ENCODE data around the gene DDX10. TPM values are rescaled to one million over a fixed set of nuclear protein-coding genes. Genes with fewer than 3 reads are reported as not detected.

DDX10 gene
- polyA plus RNA-seq, 1 donor from 2014 or later: 15.9 TPM

DNA sequence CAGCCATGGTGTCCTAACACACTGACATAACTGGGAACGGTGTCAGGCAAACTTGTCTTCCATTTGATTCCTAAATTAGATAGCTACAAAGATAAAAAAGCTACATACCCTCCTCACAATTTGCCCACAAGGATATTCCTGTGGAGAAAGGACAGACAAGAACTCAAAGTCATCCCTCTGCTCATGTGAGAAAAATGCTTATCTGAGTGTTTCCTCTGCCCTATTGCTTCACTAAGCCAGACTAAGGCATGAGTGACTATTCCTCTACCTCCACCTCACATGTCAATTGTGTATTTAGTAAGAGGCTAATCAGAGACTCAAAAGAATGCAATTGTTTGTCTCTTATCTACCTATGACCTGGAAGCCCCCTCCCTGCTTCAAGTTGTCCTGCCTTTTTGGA, 247.7 kb downstream of the DDX10 start:
- H3K4me3 ChIP-seq (ENCODE audit: low read length): no peak overlapping the region
- H2AFZ ChIP-seq (ENCODE audit: low read depth, low read length): no peak overlapping the region
- no peaks in the 10 kb centered on the region for H3K36me3 ChIP-seq (ENCODE audit: insufficient read depth, low read length)
- no peaks in the 10 kb centered on the region for H3F3A ChIP-seq (ENCODE audit: insufficient read depth, low read length, poor library complexity, severe bottlenecking)
- H3K9me3 ChIP-seq (ENCODE audit: low read length): no peaks in the 10 kb centered on the region
- H3K9me2 ChIP-seq (ENCODE audit: insufficient read depth, low read length): no peaks in the 10 kb centered on the region
- no peaks in the 10 kb centered on the region for H3K27me3 ChIP-seq (ENCODE audit: insufficient read depth, low read depth, low read length)
- no peaks in the 10 kb centered on the region for H3K79me2 ChIP-seq (replicated peaks; ENCODE audit: insufficient read depth, low read length)
- H4K20me1 ChIP-seq (ENCODE audit: insufficient read depth): no peaks in the 10 kb centered on the region
- TF ChIP-seq MXI1 (conservative IDR thresholded peaks at IDR 0.05; ENCODE audit: poor library complexity, severe bottlenecking): no peak
- TF ChIP-seq EP300 (conservative IDR thresholded peaks at IDR 0.05; ENCODE audit: poor library complexity, severe bottlenecking): no peak
- no peak for TF ChIP-seq POLR2AphosphoS5 (IDR thresholded peaks at IDR 0.05)
- TF ChIP-seq TAF1 (IDR thresholded peaks at IDR 0.05; ENCODE audit: low read depth): no peak
- TF ChIP-seq, protein P1, sequence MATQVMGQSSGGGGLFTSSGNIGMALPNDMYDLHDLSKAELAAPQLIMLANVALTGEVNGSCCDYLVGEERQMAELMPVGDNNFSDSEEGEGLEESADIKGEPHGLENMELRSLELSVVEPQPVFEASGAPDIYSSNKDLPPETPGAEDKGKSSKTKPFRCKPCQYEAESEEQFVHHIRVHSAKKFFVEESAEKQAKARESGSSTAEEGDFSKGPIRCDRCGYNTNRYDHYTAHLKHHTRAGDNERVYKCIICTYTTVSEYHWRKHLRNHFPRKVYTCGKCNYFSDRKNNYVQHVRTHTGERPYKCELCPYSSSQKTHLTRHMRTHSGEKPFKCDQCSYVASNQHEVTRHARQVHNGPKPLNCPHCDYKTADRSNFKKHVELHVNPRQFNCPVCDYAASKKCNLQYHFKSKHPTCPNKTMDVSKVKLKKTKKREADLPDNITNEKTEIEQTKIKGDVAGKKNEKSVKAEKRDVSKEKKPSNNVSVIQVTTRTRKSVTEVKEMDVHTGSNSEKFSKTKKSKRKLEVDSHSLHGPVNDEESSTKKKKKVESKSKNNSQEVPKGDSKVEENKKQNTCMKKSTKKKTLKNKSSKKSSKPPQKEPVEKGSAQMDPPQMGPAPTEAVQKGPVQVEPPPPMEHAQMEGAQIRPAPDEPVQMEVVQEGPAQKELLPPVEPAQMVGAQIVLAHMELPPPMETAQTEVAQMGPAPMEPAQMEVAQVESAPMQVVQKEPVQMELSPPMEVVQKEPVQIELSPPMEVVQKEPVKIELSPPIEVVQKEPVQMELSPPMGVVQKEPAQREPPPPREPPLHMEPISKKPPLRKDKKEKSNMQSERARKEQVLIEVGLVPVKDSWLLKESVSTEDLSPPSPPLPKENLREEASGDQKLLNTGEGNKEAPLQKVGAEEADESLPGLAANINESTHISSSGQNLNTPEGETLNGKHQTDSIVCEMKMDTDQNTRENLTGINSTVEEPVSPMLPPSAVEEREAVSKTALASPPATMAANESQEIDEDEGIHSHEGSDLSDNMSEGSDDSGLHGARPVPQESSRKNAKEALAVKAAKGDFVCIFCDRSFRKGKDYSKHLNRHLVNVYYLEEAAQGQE (IDR thresholded peaks at IDR 0.05; ENCODE audit: borderline replicate concordance): no peak
- no peak overlapping the region for H3K9ac ChIP-seq (ENCODE audit: low read length)
- no peak overlapping the region for H3K27ac ChIP-seq (ENCODE audit: low read length)
- H3K4me2 ChIP-seq (ENCODE audit: low read length): no peak overlapping the region

DNA sequence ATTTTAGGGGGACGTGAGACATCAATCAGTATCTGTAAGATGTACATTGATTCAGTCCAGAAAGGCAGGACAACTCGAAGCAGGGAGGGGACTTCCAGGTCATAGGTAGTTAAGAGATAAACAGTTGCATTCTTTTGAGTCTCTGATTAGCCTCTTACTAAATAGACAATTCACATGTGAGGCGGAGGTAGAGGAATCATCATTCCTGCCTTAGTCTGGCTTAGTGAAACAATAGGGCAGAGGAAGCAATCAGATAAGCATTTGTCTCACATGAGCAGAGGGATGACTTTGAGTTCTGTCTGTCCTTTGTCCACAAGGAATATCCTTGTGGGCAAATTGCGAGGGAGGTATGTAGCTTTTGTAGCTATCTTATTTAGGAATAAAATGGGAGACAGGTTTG, 248.3 kb downstream of the DDX10 start:
- TF ChIP-seq TAF1 (IDR thresholded peaks at IDR 0.05; ENCODE audit: low read depth) (no peak), MXI1 (conservative IDR thresholded peaks at IDR 0.05; ENCODE audit: poor library complexity, severe bottlenecking) (no peak), RAD21 (conservative IDR thresholded peaks at IDR 0.05) (no peak), SMC3 (conservative IDR thresholded peaks at IDR 0.05; ENCODE audit: poor library complexity) (no peak), POLR2AphosphoS5 (IDR thresholded peaks at IDR 0.05) (no peak), EP300 (conservative IDR thresholded peaks at IDR 0.05; ENCODE audit: poor library complexity, severe bottlenecking) (no peak), EZH2 (IDR thresholded peaks at IDR 0.05; ENCODE audit: borderline replicate concordance, insufficient read depth, low read length, poor library complexity, severe bottlenecking) (no peak)
- TF ChIP-seq, protein P2, sequence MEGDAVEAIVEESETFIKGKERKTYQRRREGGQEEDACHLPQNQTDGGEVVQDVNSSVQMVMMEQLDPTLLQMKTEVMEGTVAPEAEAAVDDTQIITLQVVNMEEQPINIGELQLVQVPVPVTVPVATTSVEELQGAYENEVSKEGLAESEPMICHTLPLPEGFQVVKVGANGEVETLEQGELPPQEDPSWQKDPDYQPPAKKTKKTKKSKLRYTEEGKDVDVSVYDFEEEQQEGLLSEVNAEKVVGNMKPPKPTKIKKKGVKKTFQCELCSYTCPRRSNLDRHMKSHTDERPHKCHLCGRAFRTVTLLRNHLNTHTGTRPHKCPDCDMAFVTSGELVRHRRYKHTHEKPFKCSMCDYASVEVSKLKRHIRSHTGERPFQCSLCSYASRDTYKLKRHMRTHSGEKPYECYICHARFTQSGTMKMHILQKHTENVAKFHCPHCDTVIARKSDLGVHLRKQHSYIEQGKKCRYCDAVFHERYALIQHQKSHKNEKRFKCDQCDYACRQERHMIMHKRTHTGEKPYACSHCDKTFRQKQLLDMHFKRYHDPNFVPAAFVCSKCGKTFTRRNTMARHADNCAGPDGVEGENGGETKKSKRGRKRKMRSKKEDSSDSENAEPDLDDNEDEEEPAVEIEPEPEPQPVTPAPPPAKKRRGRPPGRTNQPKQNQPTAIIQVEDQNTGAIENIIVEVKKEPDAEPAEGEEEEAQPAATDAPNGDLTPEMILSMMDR (IDR thresholded peaks at IDR 0.05; ENCODE audit: poor library complexity, severe bottlenecking): no peak
- TF ChIP-seq, protein P1 (IDR thresholded peaks at IDR 0.05; ENCODE audit: borderline replicate concordance): no peak
- Histone ChIP-seq H3K27me3 (ENCODE audit: insufficient read depth, low read depth, low read length) (no peaks in the 10 kb centered on the region), H4K20me1 (ENCODE audit: insufficient read depth) (no peaks in the 10 kb centered on the region), H3K4me2 (ENCODE audit: low read length) (no peak overlapping the region), H3K9ac (ENCODE audit: low read length) (no peak overlapping the region), H3K9me3 (ENCODE audit: low read length) (no peaks in the 10 kb centered on the region), H3K36me3 (ENCODE audit: insufficient read depth, low read length) (no peaks in the 10 kb centered on the region), H3F3A (ENCODE audit: insufficient read depth, low read length, poor library complexity, severe bottlenecking) (no peaks in the 10 kb centered on the region), H3K4me3 (ENCODE audit: low read length) (no peak overlapping the region), H3K79me2 (replicated peaks; ENCODE audit: insufficient read depth, low read length) (no peaks in the 10 kb centered on the region), H2AFZ (ENCODE audit: low read depth, low read length) (no peak overlapping the region), H3K9me2 (ENCODE audit: insufficient read depth, low read length) (no peaks in the 10 kb centered on the region), H3K27ac (ENCODE audit: low read length) (no peak overlapping the region)
